SU-DHL-6 (cell line): ENCODE data around the gene ITPKC.

Source experiments
- H2AFZ ChIP-seq: fragments of 200-600 bp; sonication (generic); 2 replicates; pipeline ENCODE4 v1.6.1; 2014; ENCODE audit warnings: low read depth, mild to moderate bottlenecking, moderate library complexity, mixed read lengths, antibody characterized with exemption, low read length; ENCODE audit not compliant: severe bottlenecking
- H3F3A ChIP-seq: fragments of 200-600 bp; shearing (Covaris generic); 2 replicates; pipeline ENCODE4 v1.6.0; 2016; ENCODE audit warnings: antibody characterized with exemption, mild to moderate bottlenecking; ENCODE audit not compliant: insufficient read depth
- H3K27ac ChIP-seq: fragments of 200-600 bp; sonication (generic); 2 replicates; pipeline ENCODE4 v1.5.1; 2016; ENCODE audit warnings: low read depth, mild to moderate bottlenecking, low read length, moderate library complexity, mixed read lengths
- H3K27me3 ChIP-seq: fragments of 200-600 bp; sonication (generic), shearing (Covaris generic); 2 replicates; pipeline ENCODE4 v1.6.0; 2014; ENCODE audit warnings: mild to moderate bottlenecking, low read length
- H3K36me3 ChIP-seq: fragments of 200-600 bp; sonication (generic); 2 replicates; pipeline ENCODE4 v1.6.1; 2014; ENCODE audit warnings: mild to moderate bottlenecking, low read length, mixed read lengths
- H3K4me2 ChIP-seq: fragments of 300-600, 200-600 bp; shearing (Covaris generic), sonication (generic); 2 replicates; pipeline ENCODE4 v1.6.0; 2014; ENCODE audit warnings: low read length, low read depth, mild to moderate bottlenecking; ENCODE audit not compliant: poor library complexity, severe bottlenecking
- H3K4me3 ChIP-seq: fragments of 200-600 bp; sonication (generic); 2 replicates; pipeline ENCODE4 v1.5.1; 2014; ENCODE audit warnings: antibody characterized with exemption, low read length, mild to moderate bottlenecking, mixed read lengths; ENCODE audit not compliant: insufficient read depth, poor library complexity, severe bottlenecking
- H3K79me2 ChIP-seq: fragments of 200-600 bp; sonication (generic); 2 replicates; pipeline ENCODE4 v1.6.1; 2014; ENCODE audit warnings: mild to moderate bottlenecking, low read length, moderate library complexity; ENCODE audit not compliant: insufficient read depth
- H3K9ac ChIP-seq: fragments of 200-600 bp; sonication (generic); 2 replicates; pipeline ENCODE4 v1.7.0; 2014; ENCODE audit warnings: mild to moderate bottlenecking, low read length
- H3K9me2 ChIP-seq: fragments of 200-600 bp; sonication (generic); replicated peaks from 2 replicates; pipeline ENCODE4 v1.6.1; 2014; ENCODE audit warnings: low read length; ENCODE audit not compliant: insufficient read depth
- H3K9me3 ChIP-seq: fragments of 200-600 bp; sonication (generic); 2 replicates; pipeline ENCODE4 v1.6.1; 2014; ENCODE audit warnings: low read length, mixed read lengths; ENCODE audit not compliant: insufficient read depth
- H4K20me1 ChIP-seq: fragments of 200-600 bp; sonication (generic); 2 replicates; pipeline ENCODE4 v1.6.1; 2014; ENCODE audit warnings: low read depth, mild to moderate bottlenecking, antibody characterized with exemption, low read length, moderate library complexity, mixed read lengths
- CTCF ChIP-seq: fragments of 200-600 bp; sonication (generic); IDR thresholded peaks from one replicate; pipeline ENCODE4 v1.5.1; 2017; ENCODE audit warnings: antibody characterized with exemption, mild to moderate bottlenecking, low read length, moderate library complexity; ENCODE audit not compliant: insufficient read depth, poor library complexity, severe bottlenecking
- EZH2phosphoT487 ChIP-seq: fragments of 200-600 bp; sonication (generic), shearing (Covaris generic); conservative IDR thresholded peaks from 2 replicates; pipeline ENCODE4 v1.6.1; 2018; ENCODE audit warnings: mild to moderate bottlenecking, antibody characterized with exemption, low read length, moderate library complexity, mixed read lengths

ITPKC gene

GRCh38 chr19:40682431-40682964 is 34.4 kb upstream of the ITPKC start:
- Histone ChIP-seq H4K20me1 (no peaks in the 10 kb centered on the region), H3K9me2 (no peaks in the 10 kb centered on the region), H3K27ac (no peak overlapping the region), H3K4me2 (no peak overlapping the region), H3F3A (no peaks in the 10 kb centered on the region), H3K36me3 (no peaks in the 10 kb centered on the region), H3K27me3 (no peaks in the 10 kb centered on the region), H3K9me3 (no peaks in the 10 kb centered on the region), H3K9ac (no peak overlapping the region), H3K4me3 (no peak overlapping the region), H3K79me2 (no peaks in the 10 kb centered on the region), H2AFZ (no peak overlapping the region)
- no peak for TF ChIP-seq EZH2phosphoT487
- no peak for TF ChIP-seq CTCF

- H3K27ac ChIP-seq, result no peak overlapping the region
- H3K4me2 ChIP-seq, result no peak overlapping the region
- H3F3A ChIP-seq, result no peaks in the 10 kb centered on the region
- H3K36me3 ChIP-seq, result no peaks in the 10 kb centered on the region
- H4K20me1 ChIP-seq, result no peaks in the 10 kb centered on the region
- H3K9ac ChIP-seq, result no peak overlapping the region
- TF ChIP-seq EZH2phosphoT487, result no peak
- no peak for TF ChIP-seq CTCF
- H3K79me2 ChIP-seq, result no peaks in the 10 kb centered on the region
- H3K27me3 ChIP-seq, result no peaks in the 10 kb centered on the region
- no peaks in the 10 kb centered on the region for H3K9me3 ChIP-seq
- no peak overlapping the region for H3K4me3 ChIP-seq
- H3K9me2 ChIP-seq, result no peaks in the 10 kb centered on the region
- H2AFZ ChIP-seq, result no peak overlapping the region
These were observed 33.5 kb upstream of the ITPKC start for GRCh38 chr19:40683437-40683836.

DNA sequence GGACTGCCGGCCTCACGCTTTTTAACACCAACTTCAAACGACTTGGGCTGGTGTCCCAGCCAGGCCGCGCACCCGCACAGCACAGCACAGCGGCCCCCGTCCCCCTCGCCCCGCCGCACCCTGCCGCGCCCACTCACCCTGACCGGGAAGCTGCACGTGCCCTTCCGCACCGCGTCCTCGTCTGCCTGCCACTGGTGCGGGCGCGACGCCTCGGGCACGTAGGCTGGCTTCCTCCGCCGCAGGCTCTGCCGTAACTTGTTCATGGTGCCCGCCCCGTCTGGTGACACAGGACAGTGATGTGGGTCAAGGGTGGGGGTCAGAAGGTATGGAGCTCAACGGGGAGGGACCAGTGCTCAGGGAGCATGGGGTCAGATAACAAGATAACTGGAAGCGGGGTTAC is 32.6 kb upstream of the ITPKC start:
- Histone ChIP-seq H3K9ac (no peak overlapping the region), H3K4me2 (no peak overlapping the region), H3K27me3 (no peaks in the 10 kb centered on the region), H3F3A (no peaks in the 10 kb centered on the region), H3K79me2 (no peaks in the 10 kb centered on the region), H3K9me3 (no peaks in the 10 kb centered on the region), H2AFZ (no peak overlapping the region), H3K27ac (no peak overlapping the region), H4K20me1 (no peaks in the 10 kb centered on the region), H3K4me3 (no peak overlapping the region), H3K36me3 (no peaks in the 10 kb centered on the region), H3K9me2 (no peaks in the 10 kb centered on the region)
- TF ChIP-seq EZH2phosphoT487 (no peak), CTCF (no peak)
